Endothelial cell of umbilical vein (primary cell): ENCODE data around the gene YTHDC1. TPM values are rescaled to one million over a fixed set of nuclear protein-coding genes. Genes with fewer than 3 reads are reported as not detected.

Experiments used
- BruUV-seq: library from RNA; stranded (reverse); fragments of 400-500 nt; replicated peaks from 2 replicates; lab custom pipeline; 2021; lab: Mats Ljungman, UMichigan
- CTCF ChIA-PET: fragments of 300-600, 350-600 bp; sonication (Branson Sonifier 250); formaldehyde crosslinking; loops from one replicate; lab custom pipeline; 2021; ENCODE audit warnings: antibody characterized with exemption, inconsistent platforms; lab: Charles Lee
- POLR2A ChIA-PET: fragments of 300-600, 350-600 bp; sonication (Branson Sonifier 250); formaldehyde crosslinking; loops from one replicate; lab custom pipeline; 2021; ENCODE audit warnings: antibody characterized with exemption, inconsistent platforms; lab: Charles Lee
- DNase-seq: peaks from one replicate; pipeline ENCODE4 v3.0.0-alpha.2; 2011; ENCODE audit warnings: low read depth, low spot score
- FAIRE-seq: peaks from 2 replicates; lab custom pipeline; 2011; peaks lifted over from hg19 to GRCh38; lab: Jason Lieb, UNC
- H2AFZ ChIP-seq: 2 replicates; pipeline ENCODE4 v1.6.0; 2012; ENCODE audit warnings: low read depth, low read length, control low read depth, inconsistent platforms
- H3K27ac ChIP-seq: 2 replicates; pipeline ENCODE4 v1.5.1; 2011; ENCODE audit warnings: low read depth, mild to moderate bottlenecking, control low read depth, low read length, moderate library complexity; ENCODE audit not compliant: insufficient read depth
- H3K27me3 ChIP-seq, 2 experiments: 2 replicates each; pipeline versions ENCODE4 v1.6.0 to v1.6.1; 2011; ENCODE audit warnings: low read length in 2 of 2, mixed read lengths in 1 of 2; ENCODE audit not compliant: control insufficient read depth in 2 of 2, insufficient read depth in 2 of 2
- H3K36me3 ChIP-seq, 2 experiments: 2 replicates in 1 of 2; 3 replicates in 1 of 2; pipeline ENCODE4 v1.5.1; 2011; ENCODE audit warnings: low read length in 2 of 2, mild to moderate bottlenecking in 1 of 2, moderate library complexity in 1 of 2; ENCODE audit not compliant: control insufficient read depth in 2 of 2, insufficient read depth in 2 of 2; ENCODE audit errors: extremely low read depth in 1 of 2
- H3K4me1 ChIP-seq: 3 replicates; pipeline ENCODE4 v1.5.1; 2011; ENCODE audit warnings: mild to moderate bottlenecking, low read length; ENCODE audit not compliant: control insufficient read depth, insufficient read depth; ENCODE audit errors: extremely low read depth
- H3K4me2 ChIP-seq: 2 replicates; pipeline ENCODE4 v1.6.1; 2011; ENCODE audit warnings: low read length, control low read depth, mixed read lengths; ENCODE audit not compliant: insufficient read depth
- H3K4me3 ChIP-seq, 3 experiments: fragments of 200-600 bp in 1 of 3; sonication (generic), shearing (Covaris generic) in 1 of 3; replicated peaks in 1 of 3; 2 replicates each; pipeline ENCODE4 v1.5.1; 2011 to 2016; ENCODE audit warnings: control low read depth in 3 of 3, low read length in 3 of 3, mild to moderate bottlenecking in 2 of 3, inconsistent platforms in 1 of 3, low read depth in 1 of 3, moderate library complexity in 1 of 3; ENCODE audit not compliant: insufficient read depth in 1 of 3
- H3K79me2 ChIP-seq: 2 replicates; pipeline ENCODE4 v1.6.0; 2012; ENCODE audit warnings: low read length, inconsistent platforms; ENCODE audit not compliant: control insufficient read depth, insufficient read depth
- H3K9ac ChIP-seq: replicated peaks from 2 replicates; pipeline ENCODE3; 2011; ENCODE audit warnings: low read length, control low read depth; ENCODE audit not compliant: insufficient read depth; ENCODE audit errors: extremely low read depth
- H3K9me1 ChIP-seq: replicated peaks from 3 replicates; pipeline ENCODE4 v1.6.0; 2011; ENCODE audit warnings: mild to moderate bottlenecking, low read length; ENCODE audit not compliant: control insufficient read depth, insufficient read depth; ENCODE audit errors: extremely low read depth
- H3K9me3 ChIP-seq: replicated peaks from 2 replicates; pipeline ENCODE4 v1.5.1; 2012; ENCODE audit warnings: low read length, inconsistent platforms; ENCODE audit not compliant: control insufficient read depth, insufficient read depth
- H4K20me1 ChIP-seq: replicated peaks from 2 replicates; pipeline ENCODE3; 2011; ENCODE audit warnings: mild to moderate bottlenecking, low read length; ENCODE audit not compliant: control insufficient read depth, insufficient read depth; ENCODE audit errors: extremely low read depth
- CTCF ChIP-seq, 2 donors: IDR thresholded peaks; 1 replicate in 1 of 2; 2 replicates in 1 of 2; pipeline ENCODE4 v1.5.1; 2011; ENCODE audit warnings: low read length in 2 of 2, mild to moderate bottlenecking in 2 of 2, moderate library complexity in 2 of 2, control low read depth in 1 of 2, inconsistent platforms in 1 of 2, low read depth in 1 of 2; ENCODE audit not compliant: insufficient read depth in 1 of 2; ENCODE audit errors: extremely low read depth in 1 of 2
- EZH2 ChIP-seq: IDR thresholded peaks from 2 replicates; pipeline ENCODE4 v1.6.1; 2012; ENCODE audit warnings: borderline replicate concordance, low read depth, mild to moderate bottlenecking, moderate library complexity, low read length, inconsistent platforms; ENCODE audit not compliant: severe bottlenecking
- FOS ChIP-seq: IDR thresholded peaks from 2 replicates; pipeline ENCODE4 v1.6.1; 2011; ENCODE audit warnings: mild to moderate bottlenecking, low read length, moderate library complexity, borderline replicate concordance; ENCODE audit not compliant: insufficient read depth
- GATA2 ChIP-seq: IDR thresholded peaks from 2 replicates; pipeline ENCODE4 v1.7.0; 2011; ENCODE audit warnings: low read depth, mild to moderate bottlenecking, moderate library complexity, mixed read lengths, low read length; ENCODE audit not compliant: insufficient read length, insufficient read depth
- JUN ChIP-seq: IDR thresholded peaks from 2 replicates; pipeline ENCODE4 v1.6.1; 2011; ENCODE audit warnings: borderline replicate concordance, low read depth; ENCODE audit not compliant: insufficient read length, insufficient read depth
- MAX ChIP-seq: IDR thresholded peaks from 2 replicates; pipeline ENCODE4 v1.6.1; 2011; ENCODE audit not compliant: insufficient read depth, insufficient read length
- MYC ChIP-seq: IDR thresholded peaks from one replicate; pipeline ENCODE4 v1.6.1; 2011; ENCODE audit warnings: mild to moderate bottlenecking, low read depth, low read length
- POLR2A ChIP-seq: IDR thresholded peaks from 2 replicates; pipeline ENCODE4 v1.6.1; 2012; ENCODE audit warnings: low read depth, mild to moderate bottlenecking, control low read depth, low read length
- POLR2AphosphoS5 ChIP-seq: IDR thresholded peaks from 2 replicates; pipeline ENCODE4 v1.6.1; 2012; ENCODE audit warnings: low read depth, mild to moderate bottlenecking, control low read depth, low read length, moderate library complexity; ENCODE audit not compliant: insufficient read depth
- dilution Hi-C: fragments of 300-500 bp; cut with MboI; formaldehyde crosslinking; loops from one replicate; pipeline ENCODE4 v1.15.0; 2019; ENCODE audit warnings: low sequenced_read_pairs; ENCODE audit not compliant: extremely low pct_ligation_motif_present
- intact Hi-C: fragments of 100-400 bp; cut with micrococcal nuclease; formaldehyde crosslinking; loops from one replicate; pipeline ENCODE4 v1.10.0; 2022
- polyA plus RNA-seq, 4 experiments: library from polyadenylated mRNA; depleted of rRNA in 3 of 4; stranded (reverse) in 3 of 4; unstranded in 1 of 4; fragments of >200 nt; gene quantifications; 2 replicates each; pipeline versions ENCODE4 v1.2.1 to v1.2.3, GENCODE V29; 2011 to 2012; ENCODE audit warnings: missing spikeins in 1 of 4
- total RNA-seq: library from RNA; stranded (reverse); gene quantifications from 2 replicates; pipeline ENCODE4 v1.2.3, GENCODE V29; 2021

The YTHDC1 gene
- total and polyA plus RNA-seq, 2 donors (not counting 3 experiments of a cell fraction or from before 2014, with no cell fraction given), result 17.8 to 60.4 TPM

- Histone ChIP-seq H3K4me1 (no peaks in the 10 kb centered on the region), H3K79me2 (no peaks in the 10 kb centered on the region), H3K36me3 (no peaks in the 10 kb centered on the region), H3K4me2 (no peak overlapping the region), H3K9me1 (no peaks in the 10 kb centered on the region), H4K20me1 (no peaks in the 10 kb centered on the region), H2AFZ (no peak overlapping the region), H3K27ac (no peak overlapping the region), H3K4me3 (no peak overlapping the region), H3K27me3 (peaks cover 0 to 14% of the 10 kb centered on the region in 2 experiments), H3K9me3 (no peaks in the 10 kb centered on the region), H3K9ac (no peak overlapping the region)
- BruUV-seq, result no TSS peak
- POLR2A ChIA-PET, result no interaction called here
- intact Hi-C loops (no loop called here), dilution Hi-C loops (no loop called here)
- TF ChIP-seq MYC (no peak), GATA2 (no peak), POLR2A (no peak), MAX (no peak), EZH2 (no peak), FOS (no peak), CTCF (IDR thresholded peaks at IDR 0.05; ENCODE audit: extremely low read depth in 1 of 2, insufficient read depth in 1 of 2, low read depth in 1 of 2, low read length in 2 of 2) (no peak), JUN (no peak), POLR2AphosphoS5 (no peak)
- CTCF ChIA-PET, result interaction anchor here (1.6 kb wide), 1 partner anchor 17 kb away, joined by 4 read pairs; no protein-coding TSS in a partner anchor
- no peak for FAIRE-seq
- DNase-seq, result no peak
Observed at GRCh38 chr4:68288393-68288740, 61.5 kb downstream of the YTHDC1 start.
